NK-92 treated with Interleukin-12 subunit alpha and Interleukin-12 subunit beta, amount 100 ng/mL, for 24 hours (cell line): Measurements from ENCODE around the gene DOCK10.

ENCODE experiments used
- DNase-seq: peaks from one replicate; lab custom pipeline; 2025; lab: John Stamatoyannopoulos, UW

DOCK10 gene

DNA sequence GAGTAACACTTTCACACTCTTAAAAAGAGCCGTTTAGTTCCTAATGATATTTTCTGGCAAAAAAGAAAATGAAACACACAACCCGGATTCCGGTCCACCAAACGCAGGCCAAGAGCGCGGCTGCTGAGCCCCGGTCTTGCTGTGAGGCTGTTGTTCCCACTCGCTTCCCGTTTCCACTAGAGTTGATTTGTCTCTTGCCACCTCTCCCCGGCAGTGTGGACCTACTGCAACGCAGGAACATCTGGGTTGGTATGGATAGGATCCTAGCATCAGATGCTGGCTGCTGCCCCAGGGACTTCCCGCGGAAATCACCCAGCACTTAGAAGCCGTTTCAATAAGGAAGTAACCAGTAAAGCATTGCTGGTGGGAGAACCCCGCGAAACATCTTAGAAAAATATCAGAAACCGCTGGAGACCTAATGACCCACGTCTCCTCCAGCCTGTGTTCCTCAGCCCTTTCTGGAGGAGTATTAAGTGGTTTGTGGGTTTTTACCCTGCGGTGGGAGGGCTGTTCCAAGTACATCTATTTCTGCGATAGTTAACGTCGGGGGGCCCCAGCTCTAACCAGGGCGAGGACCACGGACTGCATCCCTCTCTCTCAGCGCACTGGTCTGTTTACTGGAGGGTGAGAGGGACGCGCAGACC lies 939 bp downstream of the DOCK10 start:
- DNase-seq = peak; percentile 69

DNA sequence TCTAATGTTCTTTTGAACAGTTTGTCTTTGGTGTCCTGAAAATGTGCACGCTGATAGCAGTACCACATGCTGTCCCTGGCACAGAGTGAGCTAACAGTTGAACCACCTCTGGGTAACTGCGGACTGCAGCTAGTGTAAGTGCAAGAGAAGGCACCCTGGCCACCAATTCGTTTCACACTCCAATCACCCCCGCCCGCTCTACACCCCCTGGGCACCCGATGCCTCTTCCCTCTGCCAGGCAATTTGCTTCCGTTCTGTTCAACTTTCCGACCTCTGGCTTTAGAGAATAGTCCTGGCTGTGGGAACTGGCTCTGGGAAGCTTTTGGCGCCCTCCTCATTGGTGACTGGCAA lies 1.4 kb downstream of the DOCK10 start:
- peak; percentile 55 for DNase-seq

DNA sequence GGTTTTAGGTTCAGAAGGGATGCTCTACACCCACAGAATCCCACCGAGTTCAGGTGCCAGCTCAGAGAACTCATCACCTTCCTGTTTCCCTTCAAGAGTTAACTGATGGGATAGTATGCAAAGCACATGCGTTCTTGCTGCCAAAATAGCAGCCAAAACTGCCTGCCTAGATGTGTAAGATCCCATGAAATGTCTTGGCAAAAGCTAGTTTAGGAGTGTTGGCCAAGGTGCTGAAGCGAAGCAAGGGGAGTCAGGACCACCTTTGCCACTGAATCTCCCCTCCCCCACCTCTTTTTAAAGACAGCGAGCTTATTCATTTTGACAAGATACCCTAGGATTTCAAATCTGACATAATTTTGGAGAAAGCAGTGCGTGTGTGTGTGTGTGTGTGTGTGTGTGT lies 2.1 kb downstream of the DOCK10 start:
- no peak for DNase-seq

DNA sequence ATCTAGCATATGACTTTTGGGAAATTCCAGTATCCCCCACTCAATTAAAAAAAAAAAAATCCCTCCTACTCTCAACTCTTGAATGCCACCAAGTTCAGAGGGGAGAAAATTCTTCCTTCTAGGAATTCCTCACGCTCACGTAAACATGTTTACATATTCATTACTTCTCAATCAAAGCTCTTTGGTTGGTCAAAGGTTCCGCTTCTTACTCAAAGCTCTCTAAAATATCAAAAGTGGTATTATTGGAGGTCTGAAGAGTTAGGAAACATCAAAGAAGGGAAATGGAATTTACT lies 4.1 kb downstream of the DOCK10 start:
- DNase-seq = no peak

DNA sequence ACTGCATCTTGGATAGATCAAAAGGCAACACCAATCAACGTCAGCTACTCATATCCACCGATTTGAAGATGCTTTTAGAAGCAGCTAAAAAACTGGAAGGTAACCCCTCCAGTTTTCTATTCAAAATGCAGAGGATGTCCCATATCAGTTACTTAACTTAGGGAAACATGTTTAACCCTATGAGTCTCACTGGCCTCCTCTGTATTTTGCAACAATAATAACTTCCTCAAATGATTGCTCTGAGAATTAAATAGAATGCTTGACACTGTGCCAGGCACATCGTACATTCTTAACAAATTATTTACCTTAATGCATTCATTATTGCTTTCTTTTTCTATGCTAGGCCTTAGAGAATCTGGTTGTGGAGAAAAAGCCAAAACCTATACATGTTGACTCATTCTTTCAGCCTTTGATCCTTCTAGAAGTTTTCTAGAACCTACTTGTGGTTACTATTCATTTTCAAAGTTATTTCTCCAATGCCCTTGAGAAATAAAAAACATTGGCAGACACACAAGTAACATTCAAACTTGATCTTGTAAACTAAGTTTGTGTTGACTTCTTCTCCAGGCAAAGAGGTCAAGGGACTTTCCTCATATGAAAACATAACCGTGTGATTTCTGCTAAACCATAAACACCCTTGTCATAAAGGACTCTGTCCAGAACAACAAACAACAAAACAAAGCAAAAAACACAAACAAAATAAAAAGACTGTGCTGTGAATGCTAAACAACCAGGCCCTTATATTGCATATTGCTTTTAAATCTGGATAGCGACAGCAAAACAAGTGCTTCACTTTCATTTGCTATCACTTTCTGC lies 4.6 kb downstream of the DOCK10 start:
- no peak for DNase-seq

DNA sequence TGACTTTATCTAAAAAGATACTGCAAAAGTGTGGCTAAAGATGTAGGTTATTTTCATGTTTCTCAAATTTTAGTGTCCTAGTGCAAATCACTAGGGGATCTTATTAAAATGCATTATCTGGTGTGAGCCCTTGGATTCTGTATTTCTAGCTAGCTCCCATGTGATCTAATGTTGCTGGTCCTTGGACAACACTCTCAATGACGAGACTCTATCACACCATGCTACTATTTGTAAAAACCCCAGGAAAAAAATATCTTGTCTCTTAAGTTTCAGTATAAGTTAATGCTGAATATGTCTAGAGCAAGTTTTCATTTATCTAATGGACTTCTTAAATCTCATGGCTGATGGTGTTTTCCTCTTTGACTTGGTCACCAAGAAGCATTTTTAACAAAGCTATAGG lies 5.8 kb downstream of the DOCK10 start:
- no peak for DNase-seq

DNA sequence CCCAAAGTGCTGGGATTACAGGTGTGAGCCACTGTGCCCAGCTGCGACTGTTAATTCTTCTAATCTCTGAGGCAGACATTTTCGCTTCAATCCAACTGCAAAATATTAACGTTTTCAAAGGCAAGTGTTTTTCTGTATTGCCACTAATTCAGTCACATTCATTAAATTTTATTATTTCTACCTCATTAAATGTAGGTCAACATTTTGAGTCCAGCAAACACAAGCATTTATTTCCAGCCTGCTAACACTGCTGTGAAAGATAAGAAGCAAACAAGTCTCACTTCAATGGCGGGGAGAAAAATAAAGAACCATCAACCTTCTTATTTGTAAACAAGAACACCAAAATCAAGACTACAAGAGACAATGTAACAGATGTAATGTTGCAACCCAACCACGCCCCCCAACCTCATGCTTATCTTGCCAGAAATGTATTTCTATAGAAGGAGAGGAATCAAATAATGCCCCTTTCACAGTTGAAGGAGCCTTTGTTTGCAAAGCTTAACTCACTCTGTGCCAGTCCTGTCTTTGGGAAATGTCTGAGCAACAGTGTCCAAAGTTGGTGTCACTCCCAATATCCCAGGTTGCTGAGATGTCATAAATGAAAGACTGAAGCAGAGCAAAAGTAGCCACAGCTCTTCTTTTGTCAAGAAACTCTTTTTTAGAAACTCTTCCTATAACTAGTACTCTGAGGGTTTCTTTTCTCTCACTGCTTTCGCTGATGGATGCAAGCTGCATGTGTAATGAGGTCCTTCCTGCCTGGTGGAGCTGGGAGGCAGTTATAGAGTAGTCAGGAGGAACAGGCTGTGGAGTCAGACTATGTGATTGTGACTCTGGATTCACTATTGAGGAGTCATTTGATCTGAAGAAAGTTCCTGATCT lies 8.6 kb downstream of the DOCK10 start:
- no peak for DNase-seq

DNA sequence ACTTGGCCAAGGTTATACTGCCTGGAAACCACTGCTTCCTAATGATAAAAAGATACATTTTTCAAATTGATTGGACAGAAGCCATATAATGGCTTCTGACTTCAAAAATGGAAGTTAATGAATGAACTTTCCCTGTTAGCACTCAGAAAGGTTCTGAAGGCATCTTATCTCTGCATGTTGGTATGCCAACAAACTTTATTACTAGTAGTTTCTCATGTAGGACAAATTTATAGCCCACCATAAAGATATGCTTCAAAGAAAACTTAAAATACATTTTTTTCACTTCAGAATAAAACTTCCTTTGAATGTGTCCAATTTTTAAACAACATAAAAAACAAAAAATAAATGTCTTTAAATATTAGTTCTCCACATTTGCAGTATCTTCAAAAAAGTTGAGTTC lies 10.0 kb downstream of the DOCK10 start:
- DNase-seq = no peak

DNA sequence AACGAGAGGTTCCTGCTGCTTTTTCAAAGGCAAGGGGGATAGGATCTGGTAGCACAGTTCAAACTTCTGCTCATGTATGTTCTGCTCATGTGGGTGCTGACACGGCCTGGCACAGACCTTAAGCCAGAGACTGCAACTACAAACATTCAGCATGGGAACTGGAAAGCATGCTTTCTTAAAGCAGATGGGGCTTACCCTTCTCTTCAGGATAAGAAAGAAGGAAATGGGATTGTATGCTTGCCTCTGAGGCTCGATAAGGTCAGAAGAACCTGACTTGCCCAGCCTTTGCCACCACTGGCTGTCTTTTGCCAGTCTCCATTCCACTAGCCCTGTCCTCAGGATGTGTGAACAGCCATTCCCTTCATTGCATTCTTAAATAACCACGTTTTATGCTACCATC lies 10.7 kb downstream of the DOCK10 start:
- DNase-seq = no peak

DNA sequence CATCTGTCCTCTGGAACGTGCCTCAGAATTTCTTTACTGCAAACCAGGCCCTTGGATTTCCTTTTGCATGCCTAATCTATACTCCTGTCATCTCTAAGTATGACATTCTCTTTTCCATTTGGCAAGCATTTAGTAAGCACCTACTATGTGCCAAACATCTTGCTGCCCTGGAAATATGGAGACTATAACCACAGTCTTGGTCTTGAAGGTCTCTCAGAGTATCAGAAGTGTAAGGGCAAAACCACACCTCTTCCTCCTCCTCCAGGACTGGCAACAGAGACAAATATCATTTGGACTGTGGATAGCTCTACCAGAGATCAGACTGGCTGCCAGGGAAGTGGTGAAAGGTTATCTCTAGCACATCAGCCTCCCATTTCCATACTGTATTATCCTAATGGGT lies 11.4 kb downstream of the DOCK10 start:
- no peak for DNase-seq

DNA sequence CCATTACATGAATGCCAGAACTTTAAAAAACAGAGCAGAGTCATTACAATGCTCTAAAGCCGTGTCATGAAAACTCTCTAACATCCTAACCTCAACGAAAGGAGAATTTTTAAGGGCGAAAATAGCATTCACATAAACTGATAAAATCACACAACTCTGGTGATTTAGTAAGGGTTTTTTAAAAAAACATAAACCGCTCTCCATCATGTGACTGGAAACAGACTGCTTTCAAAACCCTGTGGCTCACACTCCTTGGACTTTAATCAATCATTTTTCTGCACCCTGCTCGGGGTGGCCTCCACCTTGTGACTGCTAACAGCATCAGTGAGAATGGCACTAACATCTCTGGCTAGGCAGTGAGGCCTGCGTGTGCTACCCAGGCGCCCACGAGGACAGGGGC lies 12.1 kb downstream of the DOCK10 start:
- no peak for DNase-seq

DNA sequence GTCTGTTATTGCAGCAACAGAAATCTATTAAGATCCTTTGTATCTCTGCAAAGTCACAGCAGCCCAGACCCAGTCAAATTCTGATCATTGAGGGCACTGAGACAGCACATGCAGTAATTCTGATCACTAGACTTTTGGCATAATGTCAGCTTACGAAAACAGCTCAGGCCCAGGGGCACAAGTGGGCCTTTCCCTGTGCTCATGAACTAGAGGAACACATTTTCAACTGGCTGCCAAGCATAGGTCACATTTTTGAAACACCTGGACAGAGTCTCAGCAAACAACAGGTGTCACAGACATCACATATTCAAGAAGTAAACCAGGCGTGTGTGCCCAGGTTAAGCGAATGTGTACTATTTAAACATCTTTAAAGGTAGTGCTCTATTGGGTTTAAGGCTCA lies 13.7 kb downstream of the DOCK10 start:
- DNase-seq = no peak

DNA sequence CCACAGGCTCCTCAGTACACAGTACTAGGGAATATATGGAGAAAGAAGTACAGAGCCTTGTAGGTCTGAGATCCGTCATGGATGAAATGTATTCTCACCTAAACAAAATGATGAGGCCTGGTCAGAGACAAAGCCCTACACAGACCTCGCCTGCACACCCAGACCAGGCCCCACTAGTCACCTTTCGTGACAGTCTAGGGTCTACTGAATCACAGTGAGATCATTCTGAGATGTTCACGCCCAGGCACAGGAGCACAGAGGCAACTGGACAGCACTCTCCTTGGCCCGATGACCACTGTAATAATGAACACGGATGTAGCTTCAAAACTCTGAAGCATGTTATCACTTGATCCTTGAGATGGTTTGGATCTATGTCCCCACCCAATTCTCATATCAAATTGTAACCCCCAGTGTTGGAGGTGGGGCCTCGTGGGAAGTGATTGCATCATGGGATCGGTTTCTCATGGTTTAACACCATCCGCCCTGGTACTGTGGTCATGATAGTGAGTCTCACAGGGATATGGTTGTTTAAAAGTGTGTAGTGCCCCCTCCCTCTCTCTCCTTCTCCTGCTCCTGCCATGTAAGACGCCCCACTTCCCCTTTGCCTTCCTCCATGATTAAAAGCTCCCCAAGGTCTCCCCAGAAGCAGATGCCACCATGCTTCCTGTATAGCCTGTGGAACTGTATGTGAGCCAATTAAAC lies 15.1 kb downstream of the DOCK10 start:
- DNase-seq = no peak

DNA sequence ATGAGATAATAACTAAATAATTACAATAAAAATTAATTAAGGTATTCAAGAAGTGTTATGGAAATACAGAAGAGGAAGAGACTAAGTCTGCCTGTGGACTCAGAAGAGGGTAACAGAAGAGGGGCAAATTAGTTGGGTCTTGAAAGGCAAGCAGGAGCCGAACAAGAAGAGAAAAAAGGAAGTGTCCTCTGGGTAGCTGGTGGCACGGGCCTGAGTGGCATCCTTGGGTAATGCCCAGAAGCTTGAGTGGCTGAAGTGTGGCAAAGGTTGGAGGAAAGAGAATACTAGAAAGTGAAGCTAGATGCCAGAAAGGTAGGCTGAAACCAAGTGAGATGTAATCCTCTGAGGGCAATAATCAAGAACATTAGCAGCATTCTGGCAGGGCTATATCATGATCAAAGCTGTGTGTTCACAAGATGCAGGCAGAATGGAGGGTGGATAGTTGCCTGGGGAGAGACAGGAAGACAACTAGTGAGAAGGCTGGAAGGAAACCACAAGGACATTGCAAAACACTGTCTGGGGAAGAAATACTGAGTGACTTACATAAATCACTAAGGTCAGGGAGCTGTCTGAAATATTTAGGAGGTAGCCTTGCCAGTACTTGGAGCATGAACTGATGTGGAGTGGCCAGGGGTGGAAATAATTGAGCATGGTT lies 16.2 kb downstream of the DOCK10 start:
- DNase-seq = peak; percentile 15

DNA sequence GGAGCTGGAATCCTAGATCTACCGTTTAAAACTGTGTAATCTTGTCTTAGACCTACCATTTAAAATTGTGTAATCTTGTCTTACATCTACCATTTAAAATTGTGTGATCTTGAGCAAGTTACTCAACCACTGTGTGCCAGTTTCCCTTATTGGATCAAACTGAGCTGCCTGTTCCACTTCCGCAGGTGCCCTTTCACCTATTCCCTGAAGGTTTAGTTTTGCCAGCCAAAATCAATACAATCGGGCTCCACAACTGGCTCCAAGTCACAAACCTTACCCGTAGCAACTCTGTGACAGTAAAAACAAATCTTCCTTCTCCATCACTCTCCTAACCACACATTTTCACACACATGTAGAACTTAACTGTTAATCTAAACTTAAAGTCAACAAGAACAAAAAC lies 20.1 kb downstream of the DOCK10 start:
- DNase-seq = no peak

DNA sequence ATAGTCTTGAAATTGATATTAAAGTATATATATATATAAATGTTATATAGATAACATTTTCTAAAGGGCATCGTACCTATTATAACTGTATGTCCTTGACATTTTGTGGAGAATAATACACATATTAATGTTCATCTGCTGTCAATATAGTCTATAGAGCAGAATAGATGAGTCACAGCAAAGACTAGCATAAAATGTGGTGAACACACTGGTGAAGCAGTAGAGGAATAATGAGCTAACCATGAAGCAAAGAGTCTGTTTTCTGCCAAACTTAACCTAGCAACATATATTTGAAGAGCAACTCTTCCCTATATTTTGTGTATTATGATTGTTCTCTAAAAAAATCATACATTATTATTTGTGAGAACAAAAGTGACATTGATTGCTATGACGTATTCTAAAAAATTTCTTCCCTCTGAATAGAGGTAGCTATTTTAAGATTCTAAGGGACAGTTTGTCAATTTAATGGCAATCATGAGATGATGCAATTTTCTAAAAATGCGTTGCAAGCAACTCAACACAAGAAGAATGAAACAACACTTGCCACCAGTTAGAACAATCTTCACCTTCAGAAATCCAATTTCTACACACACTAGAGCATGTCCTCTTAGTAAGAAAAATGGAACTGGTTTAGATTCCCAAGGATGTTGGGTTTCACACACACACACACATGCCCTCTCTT lies 22.0 kb downstream of the DOCK10 start:
- DNase-seq = no peak

DNA sequence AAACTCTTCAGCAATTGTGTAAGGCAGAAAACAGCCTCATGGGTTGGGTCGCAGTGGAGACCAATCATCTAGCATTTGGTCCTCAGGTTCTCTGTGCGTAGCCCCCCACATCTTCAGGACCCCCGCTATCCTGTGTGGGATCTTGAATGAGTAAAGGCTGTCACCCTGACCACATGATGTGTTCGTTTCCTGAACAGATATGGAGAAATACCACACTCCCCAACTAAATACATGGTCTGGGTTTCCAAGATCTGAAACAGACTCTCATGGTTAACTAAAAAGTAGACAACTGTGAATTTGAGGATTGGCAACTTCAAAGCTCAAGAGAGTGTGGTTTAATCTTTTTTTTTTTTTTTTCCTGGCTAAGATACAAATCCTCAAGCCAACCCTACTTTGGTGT lies 23.2 kb downstream of the DOCK10 start:
- DNase-seq = no peak

DNA sequence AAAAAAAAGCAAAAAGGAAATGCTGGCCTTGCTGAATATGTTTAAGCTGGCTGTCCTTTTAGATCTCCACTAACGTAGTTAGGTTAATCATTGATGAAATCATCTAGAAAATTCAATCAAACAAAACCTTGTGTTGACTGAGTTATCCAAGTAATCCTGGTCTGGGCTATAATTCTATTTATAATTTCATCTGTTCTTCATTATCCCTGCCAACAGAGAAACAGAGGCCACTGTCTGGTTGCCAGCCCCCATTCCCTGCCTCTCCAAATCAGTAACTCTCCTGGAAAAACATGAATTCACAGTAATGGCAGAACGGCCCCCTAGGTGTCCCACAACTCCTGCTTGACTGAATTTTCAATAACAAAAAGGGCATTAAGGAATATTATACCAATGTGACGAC lies 24.6 kb downstream of the DOCK10 start:
- DNase-seq = no peak

DNA sequence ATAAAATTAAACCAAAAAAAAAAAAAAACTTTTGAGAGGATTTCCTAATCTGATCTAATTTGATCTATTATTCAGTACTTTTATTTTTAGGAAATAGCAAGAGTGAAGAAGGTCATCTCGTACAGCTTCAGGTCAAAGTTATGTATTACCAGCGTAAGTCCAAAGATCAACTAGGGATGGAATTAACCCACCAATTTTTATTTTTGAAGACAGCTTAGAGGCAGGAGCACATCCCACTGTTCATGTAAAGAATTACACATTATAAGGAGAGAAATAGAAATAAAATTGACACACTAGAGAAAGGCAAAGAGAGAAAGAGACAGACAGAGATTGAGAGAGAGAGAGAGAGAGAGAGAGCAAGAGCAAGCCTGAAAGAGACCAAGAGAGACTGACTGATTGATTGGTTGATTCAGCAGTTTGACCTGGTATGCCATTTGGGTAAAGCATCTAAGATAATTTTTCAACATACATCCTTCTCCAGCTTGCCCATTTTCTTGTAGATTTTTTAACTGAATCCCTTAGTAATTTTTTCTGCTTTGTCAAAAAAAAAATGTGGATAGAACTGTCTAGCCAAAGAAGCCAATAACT lies 25.1 kb downstream of the DOCK10 start:
- no peak for DNase-seq

DNA sequence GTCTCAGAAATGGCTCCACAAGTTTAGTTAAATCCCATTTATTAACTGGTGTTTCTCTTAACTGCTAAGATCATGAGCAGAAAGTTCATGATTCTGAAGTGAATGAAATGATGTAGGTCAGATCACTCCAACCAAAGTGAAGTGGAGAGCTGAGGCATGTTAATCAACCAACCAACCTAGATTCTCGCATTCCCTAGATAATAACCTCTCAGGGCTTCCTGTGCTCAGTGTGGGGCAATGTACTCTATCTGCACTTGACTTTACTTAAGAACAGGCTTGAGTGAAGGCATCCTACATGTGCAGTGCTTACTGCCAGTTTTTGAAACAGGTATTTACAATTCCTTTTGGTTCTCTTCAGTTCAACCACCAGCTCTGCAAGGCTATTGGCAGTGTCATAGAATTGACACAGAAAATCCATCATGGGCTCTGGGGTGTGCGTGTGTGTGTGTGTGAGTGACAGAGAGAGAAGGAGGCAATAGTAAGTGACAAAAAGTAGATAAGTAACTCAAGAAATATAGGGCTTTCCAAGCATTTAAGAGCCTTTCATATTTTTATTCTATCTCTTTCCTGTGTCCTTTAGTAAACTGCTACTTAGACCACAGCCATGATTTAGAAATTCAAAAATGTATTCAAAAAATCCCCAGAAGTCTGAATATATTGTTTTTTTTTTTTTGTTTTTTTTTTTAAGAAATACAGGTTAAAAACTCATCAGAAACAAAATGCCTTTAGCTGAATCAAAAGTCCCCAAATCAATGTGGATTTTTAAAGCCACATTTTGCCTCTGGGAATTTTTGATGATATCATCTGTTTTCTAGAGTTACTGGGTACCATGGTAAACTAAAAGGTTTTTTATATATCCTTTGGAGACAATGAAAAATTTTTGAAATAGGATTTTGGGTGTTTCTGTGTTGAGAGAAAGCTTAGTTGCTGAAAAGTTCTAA lies 28.6 kb downstream of the DOCK10 start:
- DNase-seq = no peak
